GM12865 (cell line): ENCODE measurements around the gene CCDC12.

ENCODE experiments used
- DNase-seq: peaks from one replicate; pipeline ENCODE4 v3.0.0; 2010; ENCODE audit warnings: low read depth
- H3K4me3 ChIP-seq: 2 replicates; pipeline ENCODE4 v1.5.1; 2011; ENCODE audit warnings: mild to moderate bottlenecking, low read depth, low read length, control low read depth
- CTCF ChIP-seq: IDR thresholded peaks from 2 replicates; pipeline ENCODE4 v1.5.1; 2011; ENCODE audit warnings: low read length, control low read depth, low read depth, inconsistent platforms; ENCODE audit not compliant: insufficient read depth; ENCODE audit errors: missing control alignments

The CCDC12 gene

GRCh38 chr3:47017504-47018268, 41.1 kb upstream of the CCDC12 start:
- DNase-seq, result no peak
- no peak overlapping the region for H3K4me3 ChIP-seq
- no peak for TF ChIP-seq CTCF

GRCh38 chr3:47016934-47017435, 40.4 kb upstream of the CCDC12 start:
- no peak overlapping the region for H3K4me3 ChIP-seq
- no peak for TF ChIP-seq CTCF
- peak; percentile 61 for DNase-seq

GRCh38 chr3:47016086-47016933, 39.8 kb upstream of the CCDC12 start:
- no peak overlapping the region for H3K4me3 ChIP-seq
- TF ChIP-seq CTCF, result no peak
- no peak for DNase-seq

GRCh38 chr3:47015151-47015550, 38.6 kb upstream of the CCDC12 start:
- TF ChIP-seq CTCF, result no peak
- DNase-seq, result no peak
- H3K4me3 ChIP-seq, result no peak overlapping the region

GRCh38 chr3:47014036-47014435, 37.5 kb upstream of the CCDC12 start:
- no peak for TF ChIP-seq CTCF
- H3K4me3 ChIP-seq, result no peak overlapping the region
- no peak for DNase-seq

GRCh38 chr3:47013231-47013630, 36.7 kb upstream of the CCDC12 start:
- no peak for DNase-seq
- H3K4me3 ChIP-seq, result no peak overlapping the region
- TF ChIP-seq CTCF, result no peak
